Sigmoid colon (tissue), 7 donors: ENCODE data around the gene TRPV3. TPM values are rescaled to one million over a fixed set of nuclear protein-coding genes. Genes with fewer than 3 reads are reported as not detected.

Experiments
- DNase-seq: peaks from one replicate; pipeline ENCODE4 v3.0.0-alpha.2; 2019
- H3K27ac ChIP-seq, 4 donors: fragments of 200-600 bp; sonication (generic); one replicate each; pipeline ENCODE4 v1.5.1; 2016 to 2019; ENCODE audit warnings: mild to moderate bottlenecking in 1 of 4
- H3K27me3 ChIP-seq, 3 donors: fragments of 200-600 bp; sonication (generic); one replicate each; pipeline ENCODE4 v1.5.1; 2019; ENCODE audit warnings: mild to moderate bottlenecking in 1 of 3
- H3K36me3 ChIP-seq, 4 donors: fragments of 200-600 bp; sonication (generic); one replicate each; pipeline ENCODE4 v1.5.1; 2016 to 2019
- H3K4me1 ChIP-seq, 4 donors: fragments of 200-600 bp; sonication (generic); one replicate each; pipeline ENCODE4 v1.5.1; 2017 to 2019
- H3K4me3 ChIP-seq, 4 donors: fragments of 200-600 bp; sonication (generic); one replicate each; pipeline ENCODE4 v1.5.1; 2017 to 2019; ENCODE audit warnings: mild to moderate bottlenecking in 2 of 4, moderate library complexity in 1 of 4
- H3K9me3 ChIP-seq, 4 donors: fragments of 200-600 bp in 3 of 4; sonication (generic) in 3 of 4; one replicate each; pipeline versions ENCODE4 v1.5.1 to v1.6.1; 2013 to 2019
- EP300 ChIP-seq, 4 donors: sonication (generic); formaldehyde crosslinking; IDR thresholded peaks; one replicate each; pipeline ENCODE4 v1.6.1; 2017; ENCODE audit warnings: antibody characterized with exemption in 4 of 4
- POLR2A ChIP-seq, 2 donors: fragments of 450-650 bp; IDR thresholded peaks; one replicate each; pipeline ENCODE4 v1.6.1; 2016; ENCODE audit warnings: antibody characterized with exemption in 2 of 2, mild to moderate bottlenecking in 2 of 2, moderate library complexity in 2 of 2
- POLR2AphosphoS5 ChIP-seq, 4 donors: sonication (generic); formaldehyde crosslinking; IDR thresholded peaks; one replicate each; pipeline ENCODE4 v1.6.1; 2017; ENCODE audit warnings: antibody characterized with exemption in 4 of 4
- WGBS, 2 donors: extraction: QIAGEN DNeasy Blood & Tissue Kit; methylation state at CpG; one replicate each; pipeline ENCODE4 v1.1.7; 2013; 5-methylcytosine and 5-hydroxymethylcytosine counted together
- intact Hi-C: fragments of 100-400 bp; cut with DNase I; formaldehyde crosslinking; loops from one replicate; pipeline ENCODE4 v1.15.1; 2023
- polyA plus RNA-seq, 3 donors: library from polyadenylated mRNA; stranded (reverse); fragments of 200-250 nt; gene quantifications; one replicate each; pipeline ENCODE4 v1.2.3, GENCODE V29; 2013
- total RNA-seq, 4 donors: library from RNA; depleted of rRNA; stranded (reverse); fragments of >200 nt; gene quantifications; one replicate each; pipeline ENCODE4 v1.1.0, GENCODE V29; 2016
- TF ChIP-seq, protein P1 (sequence below), 4 experiments: fragments of 450-650 bp in 3 of 4; fragments of 200-600 bp in 1 of 4; IDR thresholded peaks; one replicate each; pipeline ENCODE4 v1.5.1; 2016 to 2019; ENCODE audit warnings: antibody characterized with exemption in 4 of 4, mild to moderate bottlenecking in 3 of 4, moderate library complexity in 2 of 4
- donor health status: healthy with polysubstance abuse.
- donor health status: Bipolar disorder and iron deficiency.
- donor health status: healthy.

Gene TRPV3
- total RNA-seq (1 to 10 TPM in 1 of 4 donors, under 1 TPM in 3; 0.14 to 3.3 (median 0.26) TPM), polyA plus RNA-seq (1 to 10 TPM; 1.8 to 3.2 (median 3.1) TPM)

GRCh38 chr17:3557768-3558583 is at the start of gene TRPV3:
Gene TRPV3, minus strand, starts transcription at chr17:3557812. Its CDS starts 2,962 bp downstream, at chr17:3554850.
- DNase-seq = no peak
- Histone ChIP-seq H3K27ac (peak within 1 kb of the TSS in 1 of 4 donors; percentile 42), H3K4me3 (no peak within 1 kb of the TSS), H3K27me3 (peaks cover 0 to 26% (median 12%) of the 10 kb centered on the region in 3 donors), H3K36me3 (no peaks in the 10 kb centered on the region), H3K4me1 (no peaks in the 10 kb centered on the region), H3K9me3 (no peaks in the 10 kb centered on the region)
- 41 to 65% methylated on average over 23 of the region's 23 CpGs for WGBS, 2 donors
- TF ChIP-seq, protein P1, sequence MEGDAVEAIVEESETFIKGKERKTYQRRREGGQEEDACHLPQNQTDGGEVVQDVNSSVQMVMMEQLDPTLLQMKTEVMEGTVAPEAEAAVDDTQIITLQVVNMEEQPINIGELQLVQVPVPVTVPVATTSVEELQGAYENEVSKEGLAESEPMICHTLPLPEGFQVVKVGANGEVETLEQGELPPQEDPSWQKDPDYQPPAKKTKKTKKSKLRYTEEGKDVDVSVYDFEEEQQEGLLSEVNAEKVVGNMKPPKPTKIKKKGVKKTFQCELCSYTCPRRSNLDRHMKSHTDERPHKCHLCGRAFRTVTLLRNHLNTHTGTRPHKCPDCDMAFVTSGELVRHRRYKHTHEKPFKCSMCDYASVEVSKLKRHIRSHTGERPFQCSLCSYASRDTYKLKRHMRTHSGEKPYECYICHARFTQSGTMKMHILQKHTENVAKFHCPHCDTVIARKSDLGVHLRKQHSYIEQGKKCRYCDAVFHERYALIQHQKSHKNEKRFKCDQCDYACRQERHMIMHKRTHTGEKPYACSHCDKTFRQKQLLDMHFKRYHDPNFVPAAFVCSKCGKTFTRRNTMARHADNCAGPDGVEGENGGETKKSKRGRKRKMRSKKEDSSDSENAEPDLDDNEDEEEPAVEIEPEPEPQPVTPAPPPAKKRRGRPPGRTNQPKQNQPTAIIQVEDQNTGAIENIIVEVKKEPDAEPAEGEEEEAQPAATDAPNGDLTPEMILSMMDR (IDR thresholded peaks at IDR 0.05) = no peak
- TF ChIP-seq POLR2A (IDR thresholded peaks at IDR 0.05) = no peak
- no peak for TF ChIP-seq POLR2AphosphoS5 (IDR thresholded peaks at IDR 0.05)
- TF ChIP-seq EP300 (IDR thresholded peaks at IDR 0.05) = no peak
- intact Hi-C loops = no loop called here

DNA sequence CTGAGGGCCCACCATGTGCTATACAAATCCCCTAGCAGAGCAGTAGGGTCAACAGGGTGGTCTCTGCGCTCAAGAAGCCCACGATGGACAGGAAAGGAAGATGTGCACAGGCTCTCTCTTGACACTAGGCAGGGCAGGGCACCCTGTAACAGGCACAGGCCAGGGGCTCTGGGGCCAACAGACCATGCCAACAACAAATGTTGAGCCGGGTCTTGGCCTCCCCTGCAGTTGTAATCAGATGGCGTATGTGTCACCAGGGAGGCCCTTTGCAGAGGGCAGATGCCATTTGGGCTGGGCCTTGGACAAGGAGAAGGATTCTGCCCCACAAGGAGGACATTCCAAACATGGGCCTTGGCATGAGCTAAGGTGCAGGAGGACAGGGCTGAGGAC is 46.3 kb upstream of the TRPV3 start:
- H3K27me3 ChIP-seq = no peaks in the 10 kb centered on the region
- WGBS, 2 donors = 95% methylated on average over 4 of the region's 4 CpGs
- TF ChIP-seq POLR2A (IDR thresholded peaks at IDR 0.05) (no peak), EP300 (IDR thresholded peaks at IDR 0.05) (no peak), POLR2AphosphoS5 (IDR thresholded peaks at IDR 0.05) (no peak)
- TF ChIP-seq, protein P1 (IDR thresholded peaks at IDR 0.05) = no peak
- peaks cover 0 to 24% (median 0%) of the 10 kb centered on the region in 4 donors for H3K36me3 ChIP-seq
- H3K27ac ChIP-seq = no peak overlapping the region
- no peak for DNase-seq
- intact Hi-C loops = no loop called here
- no peak overlapping the region for H3K4me3 ChIP-seq
- no peaks in the 10 kb centered on the region for H3K4me1 ChIP-seq
- no peaks in the 10 kb centered on the region for H3K9me3 ChIP-seq

GRCh38 chr17:3603119-3603869 is 45.7 kb upstream of the TRPV3 start:
- no peak for DNase-seq
- TF ChIP-seq EP300 (IDR thresholded peaks at IDR 0.05) = no peak
- Histone ChIP-seq H3K27me3 (no peaks in the 10 kb centered on the region), H3K27ac (no peak overlapping the region), H3K4me1 (no peaks in the 10 kb centered on the region), H3K9me3 (no peaks in the 10 kb centered on the region), H3K36me3 (peaks cover 0 to 19% (median 0%) of the 10 kb centered on the region in 4 donors), H3K4me3 (no peak overlapping the region)
- intact Hi-C loops = no loop called here
- 91 to 92% methylated on average over 17 of the region's 17 CpGs for WGBS, 2 donors

GRCh38 chr17:3602499-3602898 is 44.9 kb upstream of the TRPV3 start:
- no peaks in the 10 kb centered on the region for H3K9me3 ChIP-seq
- TF ChIP-seq POLR2A (IDR thresholded peaks at IDR 0.05) = no peak
- TF ChIP-seq, protein P1 (IDR thresholded peaks at IDR 0.05) = peak in 2 of 4 experiments; percentile 13 to 16
- no peak for TF ChIP-seq POLR2AphosphoS5 (IDR thresholded peaks at IDR 0.05)
- H3K27ac ChIP-seq = no peak overlapping the region
- WGBS, 2 donors = 84 to 94% methylated on average over 16 of the region's 16 CpGs
- intact Hi-C loops = no loop called here
- H3K4me1 ChIP-seq = no peaks in the 10 kb centered on the region
- peaks cover 0 to 14% (median 0%) of the 10 kb centered on the region in 4 donors for H3K36me3 ChIP-seq
- no peak for DNase-seq
- H3K4me3 ChIP-seq = no peak overlapping the region
- H3K27me3 ChIP-seq = no peaks in the 10 kb centered on the region

DNA sequence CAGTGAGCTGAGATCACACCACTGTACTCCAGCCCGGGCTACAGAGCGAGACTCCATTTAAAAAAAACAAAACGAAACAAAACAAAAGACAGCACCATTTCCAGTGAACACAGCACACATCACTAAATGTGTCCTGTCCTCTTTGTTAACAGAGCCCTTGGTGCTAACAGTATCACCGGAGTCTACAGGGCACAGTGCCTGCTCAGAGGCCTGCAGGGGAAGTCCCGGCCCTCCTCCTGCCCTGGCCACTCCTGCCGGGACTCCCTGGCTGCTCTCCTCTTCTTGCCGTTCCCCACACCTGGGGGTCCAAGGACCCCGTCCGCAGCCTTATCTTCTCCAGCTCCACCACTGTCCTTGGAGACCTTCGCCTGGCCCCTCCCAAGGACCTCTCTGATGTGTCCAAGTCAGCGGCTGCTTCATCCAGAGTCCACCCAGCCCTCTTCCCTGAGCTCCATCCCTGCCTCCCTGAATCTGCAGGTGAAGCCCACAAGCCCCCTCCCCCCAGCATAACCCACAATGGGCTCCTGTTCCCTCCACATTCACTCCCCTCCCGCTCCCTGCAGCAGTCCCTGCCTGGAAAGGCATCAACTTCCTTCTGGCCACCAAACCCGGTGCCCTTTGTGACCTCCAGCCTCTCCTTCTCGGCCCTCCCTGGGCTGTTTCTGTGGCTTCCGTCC is 43.1 kb upstream of the TRPV3 start:
- H3K4me3 ChIP-seq = no peak overlapping the region
- H3K27me3 ChIP-seq = no peaks in the 10 kb centered on the region
- H3K4me1 ChIP-seq = no peaks in the 10 kb centered on the region
- TF ChIP-seq POLR2AphosphoS5 (IDR thresholded peaks at IDR 0.05) = no peak
- TF ChIP-seq, protein P1 (IDR thresholded peaks at IDR 0.05) = no peak
- no peak for TF ChIP-seq EP300 (IDR thresholded peaks at IDR 0.05)
- no peak for TF ChIP-seq POLR2A (IDR thresholded peaks at IDR 0.05)
- intact Hi-C loops = no loop called here
- no peaks in the 10 kb centered on the region for H3K36me3 ChIP-seq
- no peaks in the 10 kb centered on the region for H3K9me3 ChIP-seq
- WGBS, 2 donors = 94 to 95% methylated on average over 15 of the region's 15 CpGs
- no peak for DNase-seq
- no peak overlapping the region for H3K27ac ChIP-seq
